Measurements from ENCODE around the gene DUOXA1. TPM values are rescaled to one million over a fixed set of nuclear protein-coding genes. Genes with fewer than 3 reads are reported as not detected.
A peak's percentile ranks its signal among the peaks of the same experiment; 100 is the strongest.

Gene DUOXA1
- total and polyA plus RNA-seq, 9 donors, result 0.30 to 4.1 (median 0.77) TPM

DNA sequence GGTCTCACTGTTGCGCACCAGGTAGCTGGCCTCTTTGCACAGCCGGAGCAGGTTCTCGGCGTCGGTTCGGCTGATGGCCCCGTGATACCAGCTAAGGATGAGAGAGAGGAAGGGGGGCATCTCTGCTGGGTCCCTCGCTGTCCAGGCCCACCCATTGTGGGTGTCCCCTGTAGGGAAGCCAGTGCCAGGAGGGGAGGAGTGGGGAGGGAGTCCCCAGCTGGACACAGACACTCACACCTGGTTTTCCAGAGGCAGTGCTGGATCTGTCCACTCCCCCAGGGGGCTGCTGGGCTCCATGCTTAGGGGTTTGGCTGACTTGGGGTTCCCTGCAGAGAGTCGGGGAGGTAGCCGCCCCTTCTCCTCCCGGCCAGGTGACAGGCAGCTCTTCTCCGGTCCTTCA, 42.2 kb upstream of the DUOXA1 start:
- Histone ChIP-seq H3K27ac (no peak overlapping the region), H3K27me3 (no peaks in the 10 kb centered on the region), H3K36me3 (no peaks in the 10 kb centered on the region), H3K4me1 (ENCODE audit: insufficient read depth) (no peaks in the 10 kb centered on the region), H3K4me3 (no peak overlapping the region), H3K9me3 (no peaks in the 10 kb centered on the region)
- TF ChIP-seq, protein P1, sequence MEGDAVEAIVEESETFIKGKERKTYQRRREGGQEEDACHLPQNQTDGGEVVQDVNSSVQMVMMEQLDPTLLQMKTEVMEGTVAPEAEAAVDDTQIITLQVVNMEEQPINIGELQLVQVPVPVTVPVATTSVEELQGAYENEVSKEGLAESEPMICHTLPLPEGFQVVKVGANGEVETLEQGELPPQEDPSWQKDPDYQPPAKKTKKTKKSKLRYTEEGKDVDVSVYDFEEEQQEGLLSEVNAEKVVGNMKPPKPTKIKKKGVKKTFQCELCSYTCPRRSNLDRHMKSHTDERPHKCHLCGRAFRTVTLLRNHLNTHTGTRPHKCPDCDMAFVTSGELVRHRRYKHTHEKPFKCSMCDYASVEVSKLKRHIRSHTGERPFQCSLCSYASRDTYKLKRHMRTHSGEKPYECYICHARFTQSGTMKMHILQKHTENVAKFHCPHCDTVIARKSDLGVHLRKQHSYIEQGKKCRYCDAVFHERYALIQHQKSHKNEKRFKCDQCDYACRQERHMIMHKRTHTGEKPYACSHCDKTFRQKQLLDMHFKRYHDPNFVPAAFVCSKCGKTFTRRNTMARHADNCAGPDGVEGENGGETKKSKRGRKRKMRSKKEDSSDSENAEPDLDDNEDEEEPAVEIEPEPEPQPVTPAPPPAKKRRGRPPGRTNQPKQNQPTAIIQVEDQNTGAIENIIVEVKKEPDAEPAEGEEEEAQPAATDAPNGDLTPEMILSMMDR (IDR thresholded peaks at IDR 0.05), result no peak
- no peak for DNase-seq
- intact Hi-C loops (cut with DNase I), result no loop called here
- WGBS, 3 donors, result 93 to 95% (median 94%) methylated on average over 12 of the region's 12 CpGs

DNA sequence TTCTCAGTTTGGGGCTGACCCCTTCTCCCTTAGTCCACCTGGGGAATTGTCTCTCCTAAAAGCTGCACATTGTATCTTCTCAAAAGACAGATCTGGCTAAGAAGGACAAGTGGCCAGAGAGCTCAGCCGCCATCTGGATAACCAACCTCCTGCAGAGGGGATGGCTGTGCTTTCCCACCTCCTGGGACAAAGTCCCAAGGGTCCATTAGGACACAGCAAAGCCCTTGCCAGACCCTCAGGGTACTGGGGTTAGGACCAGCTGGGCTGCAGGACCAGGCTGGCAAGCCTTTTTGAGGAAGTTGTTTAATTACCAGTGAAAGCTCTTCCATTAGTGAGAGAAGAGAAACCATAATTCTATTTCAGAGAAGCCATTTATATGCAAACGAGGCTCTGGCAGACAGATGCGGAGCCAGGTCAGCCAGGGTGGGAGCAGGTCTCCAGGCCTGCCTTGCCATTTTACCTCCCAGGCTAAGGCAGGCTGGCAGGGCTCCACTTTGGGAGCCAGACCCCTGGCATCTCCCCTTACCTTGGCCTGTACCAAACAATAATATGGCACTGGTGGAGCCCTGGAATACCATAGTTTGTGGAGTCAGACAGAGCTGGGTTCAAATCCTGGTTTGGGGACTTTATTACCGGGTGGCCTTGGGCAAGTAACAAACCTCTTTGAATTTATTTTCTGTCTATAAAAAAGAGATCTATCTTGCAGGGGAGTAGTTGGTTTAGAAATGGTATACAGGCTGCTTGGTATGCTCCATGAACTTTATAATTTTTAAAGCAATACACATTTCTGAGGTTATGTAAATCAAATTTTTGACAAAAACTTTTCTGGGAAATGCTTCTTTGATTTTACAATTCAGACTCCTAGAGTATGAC, 40.2 kb upstream of the DUOXA1 start:
- intact Hi-C loops (cut with DNase I), result loop anchor here in 3 of 4 donors (5.0 to 10.0 kb wide), 5 partner anchors 115 to 285 kb away; partner anchors contain the start of gene GATM (in 1 of the 3)

DNA sequence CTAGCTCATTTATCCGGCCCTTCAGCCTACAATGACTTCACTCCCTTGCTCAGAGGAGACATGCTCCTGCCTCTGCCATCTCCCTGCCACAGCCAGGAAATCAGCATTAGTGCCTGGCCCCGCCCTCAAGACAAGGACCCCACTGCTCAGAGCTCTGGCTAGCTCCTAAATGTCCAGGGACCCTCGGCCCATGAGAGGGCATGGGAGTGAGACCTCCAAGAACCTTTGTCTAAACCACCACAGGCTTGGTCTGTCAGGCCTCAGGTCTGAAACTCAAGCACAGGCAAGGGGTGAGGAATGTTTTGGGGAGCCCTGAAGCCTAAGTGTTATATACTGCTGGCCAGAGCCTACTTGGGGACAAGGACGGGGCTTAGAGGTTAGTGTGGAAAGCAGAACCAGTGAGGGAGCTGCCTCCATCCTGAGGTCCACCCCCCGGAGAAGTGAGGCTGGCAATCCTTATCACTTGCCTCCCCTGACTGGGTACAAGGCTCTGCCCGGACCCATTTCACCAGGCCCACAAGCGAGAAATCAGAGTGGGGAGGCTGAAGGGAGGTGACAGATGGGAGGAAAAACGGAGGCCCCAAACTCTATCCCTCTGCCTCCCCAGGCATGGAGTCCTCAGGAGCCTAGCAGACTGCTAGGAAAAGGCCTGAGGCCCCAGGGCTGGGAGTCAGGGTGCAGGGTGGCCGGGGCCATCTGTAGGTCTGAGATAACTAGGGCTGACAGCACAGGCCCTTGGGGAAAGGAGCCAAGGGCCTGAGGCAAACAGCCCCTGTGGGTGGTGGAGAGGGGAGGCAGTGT, 39.3 kb upstream of the DUOXA1 start:
- no peak overlapping the region for H3K27ac ChIP-seq
- 82 to 88% (median 84%) methylated on average over 9 of the region's 9 CpGs for WGBS, 3 donors

More for the DNA sequence above, 40.2 kb upstream of the DUOXA1 start:
- no peak overlapping the region for H3K4me3 ChIP-seq
- no peaks in the 10 kb centered on the region for H3K9me3 ChIP-seq
- H3K36me3 ChIP-seq, result no peaks in the 10 kb centered on the region
- no peak for DNase-seq
- no peaks in the 10 kb centered on the region for H3K27me3 ChIP-seq
- H3K27ac ChIP-seq, result no peak overlapping the region
- TF ChIP-seq, protein P1 (IDR thresholded peaks at IDR 0.05), result no peak
- H3K4me1 ChIP-seq (ENCODE audit: insufficient read depth), result no peaks in the 10 kb centered on the region
- 65 to 76% (median 74%) methylated on average over 4 of the region's 4 CpGs for WGBS, 3 donors

DNA sequence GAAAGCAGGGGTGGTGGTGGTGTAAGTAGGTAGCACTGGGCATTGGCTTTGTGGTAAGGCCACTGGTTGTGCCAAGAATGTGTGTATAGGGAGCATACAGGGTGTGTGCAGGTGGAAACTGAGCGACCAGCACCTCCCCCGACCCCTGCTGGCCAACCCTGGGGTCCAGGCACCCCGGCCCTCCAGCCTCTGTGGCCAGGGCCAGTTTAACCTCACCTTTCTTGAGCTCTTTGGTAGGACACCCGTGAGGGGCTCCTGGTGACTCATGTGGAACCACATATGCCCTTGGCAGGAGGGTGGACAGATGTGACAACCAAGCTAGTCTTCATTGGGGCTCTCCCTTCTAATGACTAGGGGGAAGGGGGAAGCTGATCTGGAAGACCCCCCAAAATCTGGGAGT, 38.6 kb upstream of the DUOXA1 start:
- peak in 1 of 5 donors; percentile 48 for DNase-seq
- TF ChIP-seq POLR2A (IDR thresholded peaks at IDR 0.05) (no peak), EP300 (IDR thresholded peaks at IDR 0.05) (no peak)
- TF ChIP-seq, protein P1 (IDR thresholded peaks at IDR 0.05), result no peak
- Histone ChIP-seq H3K27ac (no peak overlapping the region), H3K4me1 (ENCODE audit: insufficient read depth) (no peaks in the 10 kb centered on the region), H3K4me3 (no peak overlapping the region), H3K9me3 (no peaks in the 10 kb centered on the region), H3K36me3 (no peaks in the 10 kb centered on the region), H3K27me3 (no peaks in the 10 kb centered on the region)
- WGBS, 3 donors, result 94 to 98% (median 97%) methylated on average over 4 of the region's 4 CpGs
- intact Hi-C loops (cut with DNase I), result loop anchor here in 3 of 4 donors (5.0 to 10.0 kb wide), 5 partner anchors 117 to 287 kb away; partner anchors contain the start of gene GATM (in 1 of the 3)

More for the DNA sequence above, 39.3 kb upstream of the DUOXA1 start:
- TF ChIP-seq POLR2A (IDR thresholded peaks at IDR 0.05) (peak; percentile 11), EP300 (IDR thresholded peaks at IDR 0.05) (no peak)
- Histone ChIP-seq H3K4me1 (ENCODE audit: insufficient read depth) (no peaks in the 10 kb centered on the region), H3K4me3 (no peak overlapping the region), H3K27me3 (no peaks in the 10 kb centered on the region), H3K9me3 (no peaks in the 10 kb centered on the region), H3K36me3 (no peaks in the 10 kb centered on the region)
- DNase-seq, result no peak
- intact Hi-C loops (cut with DNase I), result loop anchor here in 3 of 4 donors (5.0 to 10.0 kb wide), 5 partner anchors 116 to 286 kb away; partner anchors contain the start of gene GATM (in 1 of the 3)

Data from ovary (tissue), 9 donors.